Daoy (cell line): ENCODE data around the gene MYBPHL. TPM values are rescaled to one million over a fixed set of nuclear protein-coding genes. Genes with fewer than 3 reads are reported as not detected.

Experiments used
- DNase-seq: peaks from one replicate; pipeline ENCODE4 v3.0.0-alpha.2; 2015; ENCODE audit warnings: low read depth
- total RNA-seq: library from RNA; depleted of rRNA; stranded (reverse); fragments of >200 nt; shearing (Covaris generic); gene quantifications from 2 replicates; pipeline ENCODE4 v1.2.3, GENCODE V29; 2014; rRNA removed

MYBPHL gene
- total RNA-seq, 1 experiment from 2014 or later, result not detected

- DNase-seq, result peak; percentile 43
Observed at GRCh38 chr1:109252893-109253802, 53.7 kb downstream of the MYBPHL start.

GRCh38 chr1:109252167-109252892 lies 54.5 kb downstream of the MYBPHL start:
- no peak for DNase-seq

- DNase-seq, result peak; percentile 2
Observed at GRCh38 chr1:109251277-109252166, 55.3 kb downstream of the MYBPHL start.

GRCh38 chr1:109250454-109251276 lies 56.1 kb downstream of the MYBPHL start:
- DNase-seq, result peak; percentile 5

- peak; percentile 22 for DNase-seq
Observed at GRCh38 chr1:109249654-109250401, 57.0 kb downstream of the MYBPHL start.

- DNase-seq, result peak; percentile 81
Observed at GRCh38 chr1:109248797-109249629, 57.8 kb downstream of the MYBPHL start, which contains the start of gene CELSR2. CELSR2 (plus strand) TSS chr1:109249539; CDS start chr1:109250080, 541 bp downstream.

- no peak for DNase-seq
Observed at GRCh38 chr1:109248444-109248796, 58.4 kb downstream of the MYBPHL start.

GRCh38 chr1:109247401-109248365 lies 59.1 kb downstream of the MYBPHL start:
- DNase-seq, result no peak

GRCh38 chr1:109246141-109246551 lies 60.7 kb downstream of the MYBPHL start:
- DNase-seq, result no peak

GRCh38 chr1:109243860-109244552 lies 62.8 kb downstream of the MYBPHL start:
- no peak for DNase-seq

- no peak for DNase-seq
Observed at GRCh38 chr1:109243221-109243620, 63.6 kb downstream of the MYBPHL start.

- DNase-seq, result no peak
Observed at GRCh38 chr1:109242387-109242786, 64.4 kb downstream of the MYBPHL start.

Other genes with a start within 250 kb of the MYBPHL start
- 270 and 351 TPM in 2 replicates for gene TAF13, start 231.0 kb downstream of the MYBPHL start, total RNA-seq
- gene TMEM167B, start 216.2 kb downstream of the MYBPHL start, total RNA-seq, result 24.8 and 27.9 TPM in 2 replicates
- gene ELAPOR1, start 192.9 kb downstream of the MYBPHL start, total RNA-seq, result 0.23 and 0.33 TPM in 2 replicates
- gene SARS1, start 93.1 kb downstream of the MYBPHL start, total RNA-seq, result 287 and 323 TPM in 2 replicates
- 0.97 and 1.0 TPM in 2 replicates for gene CELSR2, start 57.5 kb downstream of the MYBPHL start, total RNA-seq
- gene PSRC1, start 23.9 kb downstream of the MYBPHL start, total RNA-seq, result 87.5 and 129 TPM in 2 replicates
- gene SORT1, start 90.9 kb upstream of the MYBPHL start, total RNA-seq, result 14.1 and 16.3 TPM in 2 replicates
- gene PSMA5, start 119.4 kb upstream of the MYBPHL start, total RNA-seq, result 218 and 382 TPM in 2 replicates
- gene SYPL2, start 159.5 kb upstream of the MYBPHL start, total RNA-seq, result 0.15 and 4.3 TPM in 2 replicates
- 8.6 and 14.2 TPM in 2 replicates for gene ATXN7L2, start 176.9 kb upstream of the MYBPHL start, total RNA-seq
- gene CYB561D1, start 187.1 kb upstream of the MYBPHL start, total RNA-seq, result 5.8 and 9.2 TPM in 2 replicates
- gene AMIGO1, start 202.7 kb upstream of the MYBPHL start, total RNA-seq, result 3.2 and 3.7 TPM in 2 replicates
- not detected in 2 replicates for gene GPR61, start 232.9 kb upstream of the MYBPHL start, total RNA-seq
- 24.1 and 24.6 TPM in 2 replicates for gene GNAI3, start 241.6 kb upstream of the MYBPHL start, total RNA-seq